Neuronal stem cell (in vitro differentiated cells): ENCODE results near the gene SCAND1.

Source experiments
- DNase-seq: peaks from one replicate; pipeline ENCODE4 v3.0.0-alpha.2; 2013; ENCODE audit warnings: low spot score
- H2AFZ ChIP-seq: one replicate; pipeline ENCODE4 v1.6.1; 2013; ENCODE audit warnings: mild to moderate bottlenecking, low read length, inconsistent platforms
- H2AK5ac ChIP-seq: 2 replicates; pipeline ENCODE4 v1.6.1; 2013; ENCODE audit warnings: low read depth, mild to moderate bottlenecking, inconsistent platforms, low read length, moderate library complexity, mixed read lengths
- H2BK120ac ChIP-seq: 2 replicates; pipeline ENCODE4 v1.6.1; 2013; ENCODE audit warnings: low read depth, mild to moderate bottlenecking, inconsistent platforms, low read length, moderate library complexity, mixed read lengths
- H2BK12ac ChIP-seq: one replicate; pipeline ENCODE4 v1.6.1; 2013; ENCODE audit warnings: low read length, inconsistent platforms
- H2BK15ac ChIP-seq: 2 replicates; pipeline ENCODE4 v1.6.1; 2013; ENCODE audit warnings: mild to moderate bottlenecking, low read length, inconsistent platforms, mixed read lengths
- H2BK5ac ChIP-seq: one replicate; pipeline ENCODE4 v1.6.1; 2013; ENCODE audit warnings: inconsistent platforms, mild to moderate bottlenecking, low read length, moderate library complexity
- H3K14ac ChIP-seq: one replicate; pipeline ENCODE4 v1.6.1; 2013; ENCODE audit warnings: low read length, inconsistent platforms
- H3K18ac ChIP-seq: 2 replicates; pipeline ENCODE4 v1.6.1; 2013; ENCODE audit warnings: low read length, inconsistent platforms
- H3K23ac ChIP-seq: 2 replicates; pipeline ENCODE4 v1.6.1; 2013; ENCODE audit warnings: low read depth, mild to moderate bottlenecking, mixed read lengths, low read length, inconsistent platforms; ENCODE audit not compliant: poor library complexity
- H3K27ac ChIP-seq: replicated peaks from 3 replicates; pipeline ENCODE4 v1.5.1; 2013; ENCODE audit warnings: low read length, inconsistent platforms
- H3K27me3 ChIP-seq, 3 experiments: 2 replicates each; pipeline ENCODE4 v1.6.1; 2013; ENCODE audit warnings: low read length in 3 of 3, mild to moderate bottlenecking in 2 of 3, inconsistent platforms in 1 of 3, low read depth in 1 of 3, mixed read lengths in 1 of 3, moderate library complexity in 1 of 3; ENCODE audit not compliant: control insufficient read depth in 3 of 3, insufficient read depth in 3 of 3
- H3K36me3 ChIP-seq, 2 donors: replicated peaks in 1 of 2; 2 replicates each; pipeline ENCODE4 v1.6.1; 2013; ENCODE audit warnings: low read length in 2 of 2; ENCODE audit not compliant: control insufficient read depth in 2 of 2, insufficient read depth in 2 of 2
- H3K4ac ChIP-seq: 2 replicates; pipeline ENCODE4 v1.6.1; 2013; ENCODE audit warnings: inconsistent platforms, mild to moderate bottlenecking, low read length, moderate library complexity
- H3K4me1 ChIP-seq, 2 donors: 1 replicate in 1 of 2; 2 replicates in 1 of 2; pipeline ENCODE4 v1.6.1; 2013; ENCODE audit warnings: low read length in 2 of 2, low read depth in 1 of 2; ENCODE audit not compliant: control insufficient read depth in 2 of 2, insufficient read depth in 1 of 2
- H3K4me2 ChIP-seq: one replicate; pipeline ENCODE4 v1.6.1; 2013; ENCODE audit warnings: mild to moderate bottlenecking, low read length, inconsistent platforms; ENCODE audit not compliant: insufficient read depth, poor library complexity, severe bottlenecking
- H3K4me3 ChIP-seq, 2 donors: 2 replicates each; pipeline ENCODE4 v1.5.1; 2013; ENCODE audit warnings: low read length in 2 of 2, mild to moderate bottlenecking in 2 of 2, inconsistent platforms in 1 of 2, moderate library complexity in 1 of 2
- H3K79me1 ChIP-seq: one replicate; pipeline ENCODE4 v1.6.1; 2013; ENCODE audit warnings: low read depth, mild to moderate bottlenecking, inconsistent platforms, low read length, moderate library complexity
- H3K9ac ChIP-seq: one replicate; pipeline ENCODE4 v1.6.1; 2013; ENCODE audit warnings: mild to moderate bottlenecking, low read depth, low read length, inconsistent platforms; ENCODE audit not compliant: poor library complexity
- H3K9me3 ChIP-seq, 2 donors: replicated peaks in 1 of 2; 2 replicates each; pipeline versions ENCODE3 to v1.6.1; 2013; ENCODE audit warnings: low read length in 2 of 2, mild to moderate bottlenecking in 2 of 2, inconsistent platforms in 1 of 2, low read depth in 1 of 2, mixed read lengths in 1 of 2, moderate library complexity in 1 of 2; ENCODE audit not compliant: control insufficient read depth in 2 of 2, insufficient read depth in 1 of 2
- H4K8ac ChIP-seq: one replicate; pipeline ENCODE4 v1.6.1; 2013; ENCODE audit warnings: low read depth, mild to moderate bottlenecking, inconsistent platforms, low read length, moderate library complexity
- H4K91ac ChIP-seq: one replicate; pipeline ENCODE4 v1.6.1; 2013; ENCODE audit warnings: low read length, low read depth, mild to moderate bottlenecking, inconsistent platforms; ENCODE audit not compliant: poor library complexity
- WGBS, 2 donors: extraction: QIAGEN DNeasy Blood & Tissue Kit; methylation state at CpG; one replicate each; pipeline ENCODE4 v1.1.7; 2013; ENCODE audit warnings: missing lambda C conversion rate in 2 of 2, mixed read lengths in 1 of 2; ENCODE audit not compliant: insufficient read length in 2 of 2, insufficient replicate concordance in 1 of 2; ENCODE audit errors: extremely low coverage in 2 of 2; 5-methylcytosine and 5-hydroxymethylcytosine counted together

Gene SCAND1

GRCh38 chr20:35979544-35979943 lies 25.2 kb upstream of the SCAND1 start:
- H2AK5ac ChIP-seq, result no peak overlapping the region
- H3K79me1 ChIP-seq, result no peaks in the 10 kb centered on the region
- no peak overlapping the region for H4K8ac ChIP-seq
- H2BK120ac ChIP-seq, result no peak overlapping the region
- no peak overlapping the region for H4K91ac ChIP-seq
- peaks cover 0 to 2% of the 10 kb centered on the region in 2 donors for H3K4me1 ChIP-seq
- H3K36me3 ChIP-seq, result no peaks in the 10 kb centered on the region
- no peak overlapping the region for H3K23ac ChIP-seq
- no peak overlapping the region for H3K27ac ChIP-seq
- H2BK15ac ChIP-seq, result no peak overlapping the region
- no peak overlapping the region for H3K18ac ChIP-seq
- H3K4me2 ChIP-seq, result no peak overlapping the region
- H2BK12ac ChIP-seq, result no peak overlapping the region
- H3K27me3 ChIP-seq, result peaks cover 0 to 20% (median 0%) of the 10 kb centered on the region in 3 experiments
- no peak overlapping the region for H3K4me3 ChIP-seq
- peaks cover 0 to 1% of the 10 kb centered on the region in 2 donors for H3K9me3 ChIP-seq
- WGBS, 2 donors, result no CpG with 5 or more reads among the region's 5 CpGs
- no peak for DNase-seq
- H2AFZ ChIP-seq, result no peak overlapping the region
- no peak overlapping the region for H2BK5ac ChIP-seq
- no peak overlapping the region for H3K9ac ChIP-seq
- no peak overlapping the region for H3K4ac ChIP-seq
- no peak overlapping the region for H3K14ac ChIP-seq

GRCh38 chr20:35978041-35978513 lies 23.8 kb upstream of the SCAND1 start:
- Histone ChIP-seq H3K18ac (no peak overlapping the region), H4K8ac (no peak overlapping the region), H2BK15ac (no peak overlapping the region), H2AK5ac (no peak overlapping the region), H3K4ac (no peak overlapping the region), H3K14ac (no peak overlapping the region), H2AFZ (no peak overlapping the region), H4K91ac (no peak overlapping the region), H3K4me3 (no peak overlapping the region), H3K4me1 (peaks cover 0 to 2% of the 10 kb centered on the region in 2 donors), H3K4me2 (no peak overlapping the region), H3K9ac (no peak overlapping the region), H2BK120ac (no peak overlapping the region), H3K9me3 (peaks cover 0 to 2% of the 10 kb centered on the region in 2 donors), H3K27ac (no peak overlapping the region), H3K79me1 (no peaks in the 10 kb centered on the region), H3K27me3 (peaks cover 0 to 20% (median 0%) of the 10 kb centered on the region in 3 experiments), H2BK12ac (no peak overlapping the region), H3K36me3 (no peaks in the 10 kb centered on the region), H3K23ac (no peak overlapping the region), H2BK5ac (no peak overlapping the region)
- no CpG with 5 or more reads among the region's 9 CpGs for WGBS, 2 donors
- no peak for DNase-seq

GRCh38 chr20:35975576-35976373 lies 21.5 kb upstream of the SCAND1 start:
- Histone ChIP-seq H4K91ac (no peak overlapping the region), H3K23ac (no peak overlapping the region), H3K4me2 (no peak overlapping the region), H3K18ac (no peak overlapping the region), H3K9ac (no peak overlapping the region), H3K36me3 (no peaks in the 10 kb centered on the region), H2AFZ (no peak overlapping the region), H3K27me3 (peaks cover 0 to 18% (median 0%) of the 10 kb centered on the region in 3 experiments), H3K14ac (no peak overlapping the region), H2AK5ac (no peak overlapping the region), H3K4me3 (no peak overlapping the region), H3K79me1 (no peaks in the 10 kb centered on the region), H2BK15ac (no peak overlapping the region), H3K4ac (no peak overlapping the region), H2BK120ac (no peak overlapping the region), H4K8ac (no peak overlapping the region), H3K27ac (no peak overlapping the region), H2BK12ac (no peak overlapping the region), H2BK5ac (no peak overlapping the region), H3K9me3 (peaks cover 2 to 3% of the 10 kb centered on the region in 2 donors), H3K4me1 (peaks cover 0 to 2% of the 10 kb centered on the region in 2 donors)
- no peak for DNase-seq
- WGBS, 2 donors, result no CpG with 5 or more reads among the region's 9 CpGs

DNA sequence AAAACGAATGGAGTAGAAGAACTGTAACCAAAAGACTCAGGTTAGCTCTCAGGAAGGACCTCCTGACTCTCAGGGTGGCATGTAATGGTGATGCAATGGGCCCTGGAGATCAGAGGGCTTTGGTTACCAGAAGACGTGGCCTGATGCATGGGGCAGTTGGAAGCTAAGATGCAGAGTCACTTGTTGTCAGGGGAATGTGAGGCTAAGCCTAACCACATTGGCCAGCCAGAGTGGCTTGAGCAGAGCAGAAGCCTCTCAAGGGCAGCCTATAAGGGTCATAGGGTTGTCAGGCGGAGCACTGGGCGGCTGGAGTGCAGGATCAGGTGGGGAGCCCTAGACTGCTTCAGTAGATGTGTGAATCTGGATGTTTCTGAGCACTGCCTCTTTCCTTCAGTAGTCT lies 20.0 kb upstream of the SCAND1 start:
- no peak overlapping the region for H3K9ac ChIP-seq
- whole genome bisulfite sequencing, 2 donors, result no CpG with 5 or more reads among the region's 4 CpGs

More for the DNA sequence above, 20.0 kb upstream of the SCAND1 start:
- no peak overlapping the region for H2BK12ac ChIP-seq
- no peaks in the 10 kb centered on the region for H3K79me1 ChIP-seq
- H4K91ac ChIP-seq, result no peak overlapping the region
- no peaks in the 10 kb centered on the region for H3K36me3 ChIP-seq
- no peak overlapping the region for H3K23ac ChIP-seq
- no peak overlapping the region for H3K27ac ChIP-seq
- peaks cover 0 to 2% of the 10 kb centered on the region in 2 donors for H3K4me1 ChIP-seq
- no peak overlapping the region for H2BK15ac ChIP-seq
- H3K4me3 ChIP-seq, result no peak overlapping the region
- no peak overlapping the region for H4K8ac ChIP-seq
- no peak overlapping the region for H2AFZ ChIP-seq
- no peak overlapping the region for H2BK120ac ChIP-seq
- no peak overlapping the region for H3K14ac ChIP-seq
- DNase-seq, result no peak
- no peak overlapping the region for H3K4ac ChIP-seq
- H3K4me2 ChIP-seq, result no peak overlapping the region
- peaks cover 0 to 7% (median 0%) of the 10 kb centered on the region in 3 experiments for H3K27me3 ChIP-seq
- peak overlapping the region; percentile 30 for H2BK5ac ChIP-seq
- H3K18ac ChIP-seq, result no peak overlapping the region
- H3K9me3 ChIP-seq, result peaks cover 2 to 3% of the 10 kb centered on the region in 2 donors
- no peak overlapping the region for H2AK5ac ChIP-seq
